Trophoblast cell (in vitro differentiated cells and primary cell): ENCODE measurements around the gene KCNMB3.
"Not testable (repeated sequence)": the region's sequence is repeated elsewhere in the genome, so short reads cannot be mapped to it uniquely, and the experiment has no call there.

Source experiments
- DNase-seq, 2 donors: peaks; one replicate each; pipeline ENCODE4 v3.0.0-alpha.2; 2016
- H2AFZ ChIP-seq: 2 replicates; pipeline ENCODE4 v1.6.1; 2013; ENCODE audit warnings: low read length, moderate library complexity, mild to moderate bottlenecking; ENCODE audit not compliant: insufficient read depth, poor library complexity
- H2AK5ac ChIP-seq: 2 replicates; pipeline ENCODE4 v1.6.1; 2013; ENCODE audit warnings: mild to moderate bottlenecking, low read length
- H2BK120ac ChIP-seq: 2 replicates; pipeline ENCODE4 v1.6.1; 2013; ENCODE audit warnings: low read length, mild to moderate bottlenecking, moderate library complexity; ENCODE audit not compliant: insufficient read depth, poor library complexity
- H2BK12ac ChIP-seq: 2 replicates; pipeline ENCODE4 v1.6.1; 2013; ENCODE audit warnings: mild to moderate bottlenecking, low read length, moderate library complexity
- H2BK5ac ChIP-seq: 2 replicates; pipeline ENCODE4 v1.6.1; 2013; ENCODE audit warnings: low read length, low read depth, moderate library complexity, mild to moderate bottlenecking; ENCODE audit not compliant: poor library complexity
- H3K14ac ChIP-seq: 2 replicates; pipeline ENCODE4 v1.6.1; 2013; ENCODE audit warnings: mild to moderate bottlenecking, low read length
- H3K18ac ChIP-seq: 2 replicates; pipeline ENCODE4 v1.6.1; 2013; ENCODE audit warnings: mild to moderate bottlenecking, low read length
- H3K23ac ChIP-seq: 2 replicates; pipeline ENCODE4 v1.6.1; 2013; ENCODE audit warnings: low read length
- H3K27ac ChIP-seq: 2 replicates; pipeline ENCODE4 v1.5.1; 2013; ENCODE audit warnings: low read depth, mild to moderate bottlenecking, inconsistent platforms, low read length, moderate library complexity
- H3K27me3 ChIP-seq: 2 replicates; pipeline ENCODE4 v1.6.1; 2013; ENCODE audit warnings: inconsistent platforms, mild to moderate bottlenecking, low read length, moderate library complexity; ENCODE audit not compliant: insufficient read depth
- H3K36me3 ChIP-seq, 2 experiments: 1 replicate in 1 of 2; 2 replicates in 1 of 2; pipeline ENCODE4 v1.6.1; 2013; ENCODE audit warnings: low read length in 2 of 2, mild to moderate bottlenecking in 2 of 2, moderate library complexity in 1 of 2; ENCODE audit not compliant: insufficient read depth in 2 of 2, control insufficient read depth in 1 of 2
- H3K4ac ChIP-seq: 2 replicates; pipeline ENCODE4 v1.6.1; 2013; ENCODE audit warnings: low read depth, mild to moderate bottlenecking, low read length, moderate library complexity
- H3K4me1 ChIP-seq, 2 experiments: 1 replicate in 1 of 2; 2 replicates in 1 of 2; pipeline ENCODE4 v1.6.1; 2013; ENCODE audit warnings: low read length in 2 of 2, mild to moderate bottlenecking in 2 of 2, moderate library complexity in 1 of 2; ENCODE audit not compliant: insufficient read depth in 2 of 2, control insufficient read depth in 1 of 2
- H3K4me2 ChIP-seq: 2 replicates; pipeline ENCODE4 v1.6.1; 2013; ENCODE audit warnings: inconsistent platforms, mild to moderate bottlenecking, low read length, moderate library complexity
- H3K4me3 ChIP-seq: 2 replicates; pipeline ENCODE4 v1.5.1; 2013; ENCODE audit warnings: mild to moderate bottlenecking, low read depth, low read length, inconsistent platforms
- H3K79me1 ChIP-seq: one replicate; pipeline ENCODE4 v1.6.1; 2013; ENCODE audit warnings: low read length
- H3K79me2 ChIP-seq: 2 replicates; pipeline ENCODE4 v1.6.1; 2013; ENCODE audit warnings: low read length, mild to moderate bottlenecking; ENCODE audit not compliant: control insufficient read depth, insufficient read depth, poor library complexity
- H3K9ac ChIP-seq: 2 replicates; pipeline ENCODE4 v1.6.1; 2013; ENCODE audit warnings: mild to moderate bottlenecking, low read length
- H3K9me3 ChIP-seq: 2 replicates; pipeline ENCODE4 v1.6.1; 2013; ENCODE audit warnings: low read depth, mild to moderate bottlenecking, control low read depth, inconsistent platforms, low read length; ENCODE audit not compliant: insufficient read depth
- H4K12ac ChIP-seq: 2 replicates; pipeline ENCODE4 v1.6.1; 2013; ENCODE audit warnings: low read depth, mild to moderate bottlenecking, low read length, moderate library complexity
- H4K8ac ChIP-seq: 2 replicates; pipeline ENCODE4 v1.6.1; 2013; ENCODE audit warnings: low read depth, mild to moderate bottlenecking, low read length, moderate library complexity
- H4K91ac ChIP-seq: one replicate; pipeline ENCODE4 v1.6.1; 2013; ENCODE audit warnings: low read depth, mild to moderate bottlenecking, low read length, moderate library complexity
- WGBS: extraction: QIAGEN DNeasy Blood & Tissue Kit; methylation state at CpG from one replicate; pipeline ENCODE4 v1.1.7; 2013; ENCODE audit warnings: missing lambda C conversion rate; ENCODE audit not compliant: insufficient read length, insufficient coverage; ENCODE audit errors: extremely low coverage; 5-methylcytosine and 5-hydroxymethylcytosine counted together

KCNMB3 gene

DNA sequence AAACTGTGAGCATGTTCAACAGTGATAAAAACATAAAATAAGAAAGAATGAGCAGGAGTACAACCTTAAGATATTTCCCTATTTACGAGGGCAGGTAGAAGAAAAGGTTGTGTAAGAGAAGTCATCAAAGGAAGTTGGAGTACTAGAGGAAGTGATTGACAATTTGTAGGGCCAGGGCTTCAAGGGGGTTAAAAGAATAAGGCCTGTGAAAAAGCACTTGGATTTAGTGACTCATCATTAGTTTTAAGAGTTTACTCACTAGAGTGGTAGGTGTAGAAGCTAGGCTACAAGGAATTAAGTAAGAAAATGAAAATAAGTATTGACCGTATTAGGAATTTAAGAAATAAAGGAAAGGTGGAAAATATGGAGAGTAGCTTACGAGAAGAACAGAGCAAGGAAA is 23.6 kb downstream of the KCNMB3 start:
- Histone ChIP-seq H2BK120ac (no peak overlapping the region), H3K36me3 (peaks cover 5 to 7% of the 10 kb centered on the region in 2 experiments), H3K4me3 (no peak overlapping the region), H3K27me3 (no peaks in the 10 kb centered on the region), H3K79me1 (no peaks in the 10 kb centered on the region), H4K91ac (no peak overlapping the region), H3K9me3 (no peaks in the 10 kb centered on the region), H3K18ac (no peak overlapping the region), H3K9ac (no peak overlapping the region), H3K79me2 (no peaks in the 10 kb centered on the region), H3K4ac (no peak overlapping the region), H2AK5ac (no peak overlapping the region), H3K14ac (no peak overlapping the region), H3K23ac (no peak overlapping the region), H4K12ac (no peak overlapping the region), H3K27ac (no peak overlapping the region), H2AFZ (no peak overlapping the region), H3K4me1 (no peaks in the 10 kb centered on the region), H2BK5ac (no peak overlapping the region), H4K8ac (no peak overlapping the region), H3K4me2 (no peak overlapping the region), H2BK12ac (no peak overlapping the region)
- no peak for DNase-seq
- WGBS = 95% methylated on average over 2 of the region's 3 CpGs

GRCh38 chr3:179224584-179224983 is 26.3 kb downstream of the KCNMB3 start:
- Histone ChIP-seq H3K9ac (no peak overlapping the region), H3K9me3 (no peaks in the 10 kb centered on the region), H3K4me3 (no peak overlapping the region), H3K79me1 (no peaks in the 10 kb centered on the region), H3K4me2 (no peak overlapping the region), H3K36me3 (peaks cover 0 to 4% of the 10 kb centered on the region in 2 experiments), H2BK120ac (no peak overlapping the region), H3K27me3 (no peaks in the 10 kb centered on the region), H3K4me1 (no peaks in the 10 kb centered on the region), H3K18ac (no peak overlapping the region), H4K12ac (no peak overlapping the region), H4K8ac (no peak overlapping the region), H4K91ac (no peak overlapping the region), H3K14ac (no peak overlapping the region), H3K27ac (no peak overlapping the region), H2AK5ac (no peak overlapping the region), H3K4ac (no peak overlapping the region), H2BK5ac (no peak overlapping the region), H3K23ac (no peak overlapping the region), H2AFZ (no peak overlapping the region), H3K79me2 (no peaks in the 10 kb centered on the region), H2BK12ac (no peak overlapping the region)
- no CpG with 5 or more reads among the region's 1 CpG for WGBS
- DNase-seq = no peak

- Histone ChIP-seq H3K4ac (no peak overlapping the region), H2BK5ac (no peak overlapping the region), H3K23ac (no peak overlapping the region), H3K4me1 (no peaks in the 10 kb centered on the region), H3K36me3 (peaks cover 0 to 2% of the 10 kb centered on the region in 2 experiments), H3K9me3 (no peaks in the 10 kb centered on the region), H3K27me3 (no peaks in the 10 kb centered on the region), H2AK5ac (no peak overlapping the region), H4K91ac (no peak overlapping the region), H3K79me1 (no peaks in the 10 kb centered on the region), H4K12ac (no peak overlapping the region), H3K79me2 (no peaks in the 10 kb centered on the region), H3K9ac (no peak overlapping the region), H2BK12ac (no peak overlapping the region), H3K4me2 (no peak overlapping the region), H2AFZ (no peak overlapping the region), H3K27ac (no peak overlapping the region), H2BK120ac (no peak overlapping the region), H3K14ac (no peak overlapping the region), H3K4me3 (no peak overlapping the region), H3K18ac (no peak overlapping the region), H4K8ac (no peak overlapping the region)
- DNase-seq = no peak
- WGBS = no CpG with 5 or more reads among the region's 2 CpGs
Measured at GRCh38 chr3:179223548-179223947, 27.4 kb downstream of the KCNMB3 start.

- not testable (repeated sequence) for H3K4me1 ChIP-seq, H2BK5ac ChIP-seq, H3K9me3 ChIP-seq, H3K4me2 ChIP-seq, H2BK12ac ChIP-seq, H3K27me3 ChIP-seq, H3K4me3 ChIP-seq, H3K14ac ChIP-seq, H3K23ac ChIP-seq, DNase-seq, H3K79me1 ChIP-seq, H3K4ac ChIP-seq, H3K9ac ChIP-seq, H2AK5ac ChIP-seq, H2BK120ac ChIP-seq, H3K79me2 ChIP-seq, H4K8ac ChIP-seq, H4K91ac ChIP-seq, H4K12ac ChIP-seq, H3K36me3 ChIP-seq, H2AFZ ChIP-seq, H3K18ac ChIP-seq, H3K27ac ChIP-seq
- no CpG with 5 or more reads among the region's 1 CpG for WGBS
Measured at GRCh38 chr3:179218213-179218612, 32.7 kb downstream of the KCNMB3 start.
